GM23338 (cell line): Measurements from ENCODE around the gene NCR3LG1. TPM values are rescaled to one million over a fixed set of nuclear protein-coding genes. Genes with fewer than 3 reads are reported as not detected.

ENCODE experiments used
- ATAC-seq: fragments of 200-7000 bp; cut with Tn5 transposase; 3 replicates; pipeline ENCODE4 v1.9.1; 2020
- DNase-seq: peaks from one replicate; pipeline ENCODE4 v3.0.0-alpha.2; 2015; ENCODE audit warnings: low spot score
- H2AFZ ChIP-seq: fragments of 200-600 bp; sonication (generic); 2 replicates; pipeline ENCODE4 v1.8.0; 2016; ENCODE audit warnings: antibody characterized with exemption, mild to moderate bottlenecking, moderate library complexity
- H3F3A ChIP-seq: fragments of 200-600 bp; sonication (generic); replicated peaks from 2 replicates; pipeline ENCODE4 v1.8.0; 2017; ENCODE audit warnings: antibody characterized with exemption, mixed run types, low read depth
- H3K27ac ChIP-seq: fragments of 200-600 bp; sonication (generic); 2 replicates; pipeline ENCODE4 v1.6.1; 2016; ENCODE audit warnings: low read depth
- H3K27me3 ChIP-seq: fragments of 200-600 bp; sonication (generic); 2 replicates; pipeline ENCODE4 v1.8.0; 2016; ENCODE audit warnings: mild to moderate bottlenecking, mixed run types, moderate library complexity; ENCODE audit not compliant: insufficient read depth
- H3K36me3 ChIP-seq: fragments of 200-600 bp; sonication (generic); 2 replicates; pipeline ENCODE4 v1.8.0; 2016; ENCODE audit warnings: mild to moderate bottlenecking; ENCODE audit not compliant: insufficient read depth
- H3K4me1 ChIP-seq: fragments of 200-600 bp; sonication (generic); 2 replicates; pipeline ENCODE4 v1.8.0; 2016; ENCODE audit warnings: mild to moderate bottlenecking, moderate library complexity; ENCODE audit not compliant: insufficient read depth
- H3K4me2 ChIP-seq: fragments of 200-600 bp; sonication (generic); 2 replicates; pipeline ENCODE4 v1.7.1; 2017; ENCODE audit warnings: mixed run types
- H3K4me3 ChIP-seq: fragments of 200-600 bp; sonication (generic); 2 replicates; pipeline ENCODE4 v1.6.1; 2016; ENCODE audit warnings: mixed run types
- H3K79me2 ChIP-seq: fragments of 200-600 bp; sonication (generic); replicated peaks from 2 replicates; pipeline ENCODE4 v1.8.0; 2017; ENCODE audit warnings: mild to moderate bottlenecking; ENCODE audit not compliant: insufficient read depth
- H3K9me2 ChIP-seq: fragments of 200-600 bp; sonication (generic); 2 replicates; pipeline ENCODE4 v1.8.0; 2017; ENCODE audit not compliant: insufficient read depth
- H4K20me1 ChIP-seq: fragments of 200-600 bp; sonication (generic); replicated peaks from 2 replicates; pipeline ENCODE4 v1.8.0; 2017; ENCODE audit warnings: mild to moderate bottlenecking; ENCODE audit not compliant: insufficient read depth
- H3K27ac Mint-ChIP-seq: 2 replicates; pipeline ENCODE4 v1.8.0; 2020; ENCODE audit warnings: inconsistent platforms, mild to moderate bottlenecking, moderate library complexity, mixed read lengths
- H3K27me3 Mint-ChIP-seq: 3 replicates; pipeline ENCODE4 v1.8.0; 2022; ENCODE audit warnings: low read depth, mild to moderate bottlenecking, moderate library complexity, mixed read lengths, inconsistent platforms; ENCODE audit not compliant: insufficient read depth, poor library complexity
- H3K36me3 Mint-ChIP-seq: 3 replicates; pipeline ENCODE4 v1.8.0; 2021; ENCODE audit warnings: low read depth, mild to moderate bottlenecking, inconsistent platforms, moderate library complexity, mixed read lengths
- H3K4me1 Mint-ChIP-seq: 3 replicates; pipeline ENCODE4 v1.8.0; 2020; ENCODE audit warnings: mild to moderate bottlenecking, inconsistent platforms, mixed read lengths
- H3K4me3 Mint-ChIP-seq: 3 replicates; pipeline ENCODE4 v1.8.0; 2021; ENCODE audit warnings: moderate library complexity, mild to moderate bottlenecking, inconsistent platforms, mixed read lengths
- H3K9me3 Mint-ChIP-seq: 3 replicates; pipeline ENCODE4 v1.8.0; 2020; ENCODE audit warnings: moderate library complexity, mild to moderate bottlenecking, inconsistent platforms, mixed read lengths
- CREB1 ChIP-seq: fragments of 250-450 bp; sonication (Bioruptor Pico); IDR thresholded peaks from 2 replicates; pipeline ENCODE4 v1.5.0; 2020; ENCODE audit warnings: low read depth, mild to moderate bottlenecking, moderate library complexity
- NANOG ChIP-seq: IDR thresholded peaks from 2 replicates; pipeline ENCODE4 v1.6.1; 2016; ENCODE audit warnings: antibody characterized with exemption, borderline replicate concordance
- STAT1 ChIP-seq: IDR thresholded peaks from one replicate; pipeline ENCODE4 v1.6.1; 2016; ENCODE audit warnings: antibody characterized with exemption; ENCODE audit not compliant: unreplicated experiment
- ZNF114 ChIP-seq: fragments of 250-450 bp; sonication (Bioruptor Pico); IDR thresholded peaks from 2 replicates; pipeline ENCODE4 v1.5.0; 2020; ENCODE audit warnings: mild to moderate bottlenecking, moderate library complexity
- ZNF331 ChIP-seq: fragments of 250-450 bp; sonication (Bioruptor Pico); IDR thresholded peaks from 2 replicates; pipeline ENCODE4 v1.5.0; 2020; ENCODE audit warnings: low read depth, mild to moderate bottlenecking, moderate library complexity
- ZNF462 ChIP-seq: fragments of 250-450 bp; sonication (Bioruptor Pico); IDR thresholded peaks from 2 replicates; pipeline ENCODE4 v1.5.0; 2020; ENCODE audit warnings: mild to moderate bottlenecking, moderate library complexity
- polyA plus RNA-seq: library from polyadenylated mRNA; unstranded; fragments of >200 nt; fragmentation: Nextera tagmentation; extraction: Ambion mirVana; gene quantifications from 2 replicates; pipeline ENCODE4 v1.2.1, GENCODE V29; 2016
- total RNA-seq: library from RNA; depleted of rRNA; stranded (reverse); fragments of >200 nt; shearing (Covaris generic); gene quantifications from 2 replicates; pipeline ENCODE4 v1.2.3, GENCODE V29; 2014
- TF ChIP-seq, protein P1 (sequence below): IDR thresholded peaks from 2 replicates; pipeline ENCODE4 v1.6.1; 2016; ENCODE audit warnings: antibody characterized with exemption

NCR3LG1 gene
- total and polyA plus RNA-seq, 2 experiments from 2014 or later = 0.15 to 1.9 TPM

- H3K27ac ChIP-seq = no peak overlapping the region
- no peaks in the 10 kb centered on the region for H3K36me3 ChIP-seq
- peaks cover 7% of the 10 kb centered on the region; the same call in 1 of the 2 replicates for H3K4me1 ChIP-seq
- no peaks in the 10 kb centered on the region for H3K27me3 ChIP-seq
- H3K79me2 ChIP-seq = no peaks in the 10 kb centered on the region
- TF ChIP-seq STAT1 = no peak
- TF ChIP-seq ZNF331 (CRISPR knock-in tag) = no peak
- no peak for TF ChIP-seq NANOG
- no peak for TF ChIP-seq CREB1 (CRISPR knock-in tag)
- TF ChIP-seq, protein P1, sequence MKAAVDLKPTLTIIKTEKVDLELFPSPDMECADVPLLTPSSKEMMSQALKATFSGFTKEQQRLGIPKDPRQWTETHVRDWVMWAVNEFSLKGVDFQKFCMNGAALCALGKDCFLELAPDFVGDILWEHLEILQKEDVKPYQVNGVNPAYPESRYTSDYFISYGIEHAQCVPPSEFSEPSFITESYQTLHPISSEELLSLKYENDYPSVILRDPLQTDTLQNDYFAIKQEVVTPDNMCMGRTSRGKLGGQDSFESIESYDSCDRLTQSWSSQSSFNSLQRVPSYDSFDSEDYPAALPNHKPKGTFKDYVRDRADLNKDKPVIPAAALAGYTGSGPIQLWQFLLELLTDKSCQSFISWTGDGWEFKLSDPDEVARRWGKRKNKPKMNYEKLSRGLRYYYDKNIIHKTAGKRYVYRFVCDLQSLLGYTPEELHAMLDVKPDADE = no peak
- TF ChIP-seq ZNF114 (CRISPR knock-in tag) = no peak
- TF ChIP-seq ZNF462 (CRISPR knock-in tag) = no peak
- H2AFZ ChIP-seq = no peak overlapping the region
- DNase-seq = no peak
- H3K27me3 Mint-ChIP-seq = peaks cover 16% of the 10 kb centered on the region
- peaks cover 9% of the 10 kb centered on the region; the same call in 2 of the 3 replicates for H3K36me3 Mint-ChIP-seq
- H3K4me3 ChIP-seq = no peak overlapping the region
- no peaks in the 10 kb centered on the region for H4K20me1 ChIP-seq
- no peak overlapping the region for H3K4me2 ChIP-seq
- no peaks in the 10 kb centered on the region for H3F3A ChIP-seq
- H3K27ac Mint-ChIP-seq = no peak overlapping the region
- H3K9me2 ChIP-seq = 0 out of 2 replicates have a peak, but pooled peaks cover 3% of the 10 kb centered on the region
- no peak for ATAC-seq
- no peaks in the 10 kb centered on the region for H3K9me3 Mint-ChIP-seq
- H3K4me1 Mint-ChIP-seq = peaks cover 8% of the 10 kb centered on the region; the same call in 2 of the 3 replicates
- no peak overlapping the region; the same call in 2 of the 3 replicates for H3K4me3 Mint-ChIP-seq
Observed at GRCh38 chr11:17391493-17392355, 40.1 kb downstream of the NCR3LG1 start.
